IMR-90 (cell line): ENCODE data around the gene ABI3BP.
A peak's percentile ranks its signal among the peaks of the same experiment; 100 is the strongest.

Experiments used
- BHLHE40 ChIP-seq: fragments of 150-350 bp; IDR thresholded peaks from 2 replicates; pipeline ENCODE4 v1.6.1; 2016; ENCODE audit warnings: mild to moderate bottlenecking, low read depth, low read length
- CTCF ChIP-seq: conservative IDR thresholded peaks from 2 replicates; pipeline ENCODE4 v1.5.1; 2012; ENCODE audit warnings: mild to moderate bottlenecking, low read depth, low read length, improper control_type of control experiment
- MAFK ChIP-seq: IDR thresholded peaks from 2 replicates; pipeline ENCODE4 v1.6.1; 2012; ENCODE audit warnings: low read depth, low read length, improper control_type of control experiment
- MAZ ChIP-seq: IDR thresholded peaks from 2 replicates; pipeline ENCODE4 v1.6.1; 2012; ENCODE audit warnings: low read depth, mild to moderate bottlenecking, low read length, improper control_type of control experiment, moderate library complexity, borderline replicate concordance
- MXI1 ChIP-seq: IDR thresholded peaks from 2 replicates; pipeline ENCODE4 v1.6.1; 2012; ENCODE audit warnings: low read depth, mild to moderate bottlenecking, low read length, moderate library complexity, borderline replicate concordance
- POLR2A ChIP-seq: IDR thresholded peaks from 2 replicates; pipeline ENCODE4 v1.6.1; 2012; ENCODE audit warnings: mild to moderate bottlenecking, low read depth, low read length
- RAD21 ChIP-seq: IDR thresholded peaks from 2 replicates; pipeline ENCODE4 v1.6.1; 2012; ENCODE audit warnings: low read length, improper control_type of control experiment
- RCOR1 ChIP-seq: IDR thresholded peaks from 2 replicates; pipeline ENCODE4 v1.6.1; 2012; ENCODE audit warnings: mild to moderate bottlenecking, low read length, improper control_type of control experiment; ENCODE audit not compliant: insufficient replicate concordance
- RFX5 ChIP-seq: IDR thresholded peaks from 2 replicates; pipeline ENCODE4 v1.8.0; 2012; ENCODE audit warnings: low read depth, mild to moderate bottlenecking, low read length, moderate library complexity
- SMC3 ChIP-seq: fragments of 150-350 bp; IDR thresholded peaks from 2 replicates; pipeline ENCODE4 v1.6.1; 2016; ENCODE audit warnings: low read depth, mild to moderate bottlenecking, antibody characterized with exemption, low read length, moderate library complexity

- TF ChIP-seq BHLHE40 (no peak), CTCF (peak; percentile 81), RCOR1 (no peak), MAFK (no peak), POLR2A (peak; percentile 47; the same call in 1 of the 2 replicates), MXI1 (no peak), RFX5 (no peak), RAD21 (peak; percentile 96), SMC3 (peak; percentile 96), MAZ (no peak)
These were observed 99.6 kb downstream of the ABI3BP start for GRCh38 chr3:100893590-100893989.
